ENCODE data around the gene ARHGEF28.

ARHGEF28 gene

GRCh38 chr5:73943397-73943796 lies 317.4 kb downstream of the ARHGEF28 start:
- DNase-seq (ENCODE audit: low read depth), result no peak

- DNase-seq (ENCODE audit: low read depth), result no peak
Measured at GRCh38 chr5:73944581-73944980, 318.6 kb downstream of the ARHGEF28 start.

GRCh38 chr5:73945505-73945904 lies 319.5 kb downstream of the ARHGEF28 start:
- no peak for DNase-seq (ENCODE audit: low read depth)

- no peak for DNase-seq (ENCODE audit: low read depth)
Measured at GRCh38 chr5:73946278-73946677, 320.3 kb downstream of the ARHGEF28 start.

- no peak for DNase-seq (ENCODE audit: low read depth)
Measured at GRCh38 chr5:73946919-73947602, 321.1 kb downstream of the ARHGEF28 start.

- DNase-seq (ENCODE audit: low read depth), result no peak
Measured at GRCh38 chr5:73947906-73948640, 322.1 kb downstream of the ARHGEF28 start.

GRCh38 chr5:73948720-73949119 lies 322.7 kb downstream of the ARHGEF28 start:
- DNase-seq (ENCODE audit: low read depth), result no peak

GRCh38 chr5:73950441-73950873 lies 324.5 kb downstream of the ARHGEF28 start:
- no peak for DNase-seq (ENCODE audit: low read depth)

- DNase-seq (ENCODE audit: low read depth), result no peak
Measured at GRCh38 chr5:73950912-73951430, 325.0 kb downstream of the ARHGEF28 start.

GRCh38 chr5:73952872-73953271 lies 326.9 kb downstream of the ARHGEF28 start:
- no peak for DNase-seq (ENCODE audit: low read depth)

GRCh38 chr5:73954381-73954780 lies 328.4 kb downstream of the ARHGEF28 start:
- no peak for DNase-seq (ENCODE audit: low read depth)

GRCh38 chr5:73955271-73955846 lies 329.4 kb downstream of the ARHGEF28 start:
- no peak for DNase-seq (ENCODE audit: low read depth)

- DNase-seq (ENCODE audit: low read depth), result no peak
Measured at GRCh38 chr5:73957397-73958001, 331.5 kb downstream of the ARHGEF28 start.

- DNase-seq (ENCODE audit: low read depth), result no peak
Measured at GRCh38 chr5:73958037-73958436, 332.0 kb downstream of the ARHGEF28 start.

- no peak for DNase-seq (ENCODE audit: low read depth)
Measured at GRCh38 chr5:73960023-73960422, 334.0 kb downstream of the ARHGEF28 start.

- DNase-seq (ENCODE audit: low read depth), result no peak
Measured at GRCh38 chr5:73960426-73960825, 334.4 kb downstream of the ARHGEF28 start.

- DNase-seq (ENCODE audit: low read depth), result no peak
Measured at GRCh38 chr5:73962801-73963425, 336.9 kb downstream of the ARHGEF28 start.

GRCh38 chr5:73964352-73964865 lies 338.4 kb downstream of the ARHGEF28 start:
- no peak for DNase-seq (ENCODE audit: low read depth)

- no peak for DNase-seq (ENCODE audit: low read depth)
Measured at GRCh38 chr5:73966451-73966850, 340.5 kb downstream of the ARHGEF28 start.

- DNase-seq (ENCODE audit: low read depth), result no peak
Measured at GRCh38 chr5:73967347-73967746, 341.4 kb downstream of the ARHGEF28 start.

GRCh38 chr5:73968246-73968645 lies 342.2 kb downstream of the ARHGEF28 start:
- DNase-seq (ENCODE audit: low read depth), result no peak

GRCh38 chr5:73968729-73969128 lies 342.7 kb downstream of the ARHGEF28 start:
- no peak for DNase-seq (ENCODE audit: low read depth)

All from stimulated activated CD8-positive, alpha-beta memory T cell treated with anti-CD3 and anti-CD28 coated beads, Interleukin-7, amount 100 ng/mL, for 24 hours (primary cell).